ENCODE results near the gene DUOXA1. TPM values are rescaled to one million over a fixed set of nuclear protein-coding genes. Genes with fewer than 3 reads are reported as not detected.
A peak's percentile ranks its signal among the peaks of the same experiment; 100 is the strongest.

DUOXA1 gene
- 4.2 TPM for total RNA-seq

- intact Hi-C loops (cut with DNase I): no loop called here
- Histone ChIP-seq H3K4me3 (peak within 1 kb of the TSS; percentile 24 to 34), H3K9me3 (no peaks in the 10 kb centered on the region), H3K27ac (no peak within 1 kb of the TSS), H3K4me1 (no peaks in the 10 kb centered on the region), H3K27me3 (peaks cover 6% of the 10 kb centered on the region), H3K36me3 (no peaks in the 10 kb centered on the region)
- TF ChIP-seq CTCF (IDR thresholded peaks at IDR 0.05): no peak
- no peak for DNase-seq (ENCODE audit: low spot score in 2 of 2)
These were observed at the start of gene DUOXA1, which contains the start of gene DUOX1 for GRCh38 chr15:45129651-45130129. Gene DUOXA1, minus strand, starts transcription at chr15:45129879. Its CDS starts 6,865 bp downstream, at chr15:45123014. Gene DUOX1, plus strand, starts transcription at chr15:45129994. Its CDS starts 1,973 bp downstream, at chr15:45131967.

GRCh38 chr15:45177285-45177684, 47.6 kb upstream of the DUOXA1 start:
- Histone ChIP-seq H3K27me3 (no peaks in the 10 kb centered on the region), H3K4me1 (no peaks in the 10 kb centered on the region), H3K4me3 (no peak overlapping the region), H3K9me3 (no peaks in the 10 kb centered on the region), H3K36me3 (peaks cover 0 to 25% of the 10 kb centered on the region in 2 donors), H3K27ac (peak overlapping the region in 1 of 2 donors; percentile 18)
- TF ChIP-seq CTCF (IDR thresholded peaks at IDR 0.05): no peak
- DNase-seq (ENCODE audit: low spot score in 2 of 2): no peak
- intact Hi-C loops (cut with DNase I): no loop called here

- Histone ChIP-seq H3K4me1 (no peaks in the 10 kb centered on the region), H3K4me3 (no peak overlapping the region), H3K27me3 (no peaks in the 10 kb centered on the region), H3K27ac (no peak overlapping the region), H3K9me3 (no peaks in the 10 kb centered on the region), H3K36me3 (peaks cover 0 to 25% of the 10 kb centered on the region in 2 donors)
- intact Hi-C loops (cut with DNase I): no loop called here
- DNase-seq (ENCODE audit: low spot score in 2 of 2): no peak
- TF ChIP-seq CTCF (IDR thresholded peaks at IDR 0.05): no peak
These were observed 44.9 kb upstream of the DUOXA1 start for GRCh38 chr15:45174577-45174976.

- Histone ChIP-seq H3K27me3 (no peaks in the 10 kb centered on the region), H3K36me3 (peaks cover 0 to 25% of the 10 kb centered on the region in 2 donors), H3K4me1 (no peaks in the 10 kb centered on the region), H3K4me3 (no peak overlapping the region), H3K27ac (no peak overlapping the region), H3K9me3 (no peaks in the 10 kb centered on the region)
- TF ChIP-seq CTCF (IDR thresholded peaks at IDR 0.05): no peak
- no peak for DNase-seq (ENCODE audit: low spot score in 2 of 2)
- intact Hi-C loops (cut with DNase I): no loop called here
These were observed 44.4 kb upstream of the DUOXA1 start for GRCh38 chr15:45174069-45174468.

- intact Hi-C loops (cut with DNase I): no loop called here
- Histone ChIP-seq H3K27ac (no peak overlapping the region), H3K9me3 (no peaks in the 10 kb centered on the region), H3K36me3 (peaks cover 0 to 25% of the 10 kb centered on the region in 2 donors), H3K27me3 (no peaks in the 10 kb centered on the region), H3K4me3 (no peak overlapping the region), H3K4me1 (no peaks in the 10 kb centered on the region)
- no peak for DNase-seq (ENCODE audit: low spot score in 2 of 2)
- no peak for TF ChIP-seq CTCF (IDR thresholded peaks at IDR 0.05)
These were observed 42.2 kb upstream of the DUOXA1 start for GRCh38 chr15:45171912-45172311.

All from ascending aorta (tissue), 2 donors.